Renal cortical epithelial cell (primary cell): Measurements from ENCODE around the gene PFKFB1. TPM values are rescaled to one million over a fixed set of nuclear protein-coding genes. Genes with fewer than 3 reads are reported as not detected.

ENCODE experiments used
- DNase-seq: peaks from one replicate; pipeline ENCODE4 v3.0.0-alpha.2; 2011; ENCODE audit warnings: low read depth
- total RNA-seq: library from RNA; depleted of rRNA; stranded (reverse); fragments of >200 nt; gene quantifications from 2 replicates; pipeline ENCODE4 v1.2.3, GENCODE V29; 2014

Gene PFKFB1
- total RNA-seq, 1 donor from 2014 or later: 0.10 TPM

DNA sequence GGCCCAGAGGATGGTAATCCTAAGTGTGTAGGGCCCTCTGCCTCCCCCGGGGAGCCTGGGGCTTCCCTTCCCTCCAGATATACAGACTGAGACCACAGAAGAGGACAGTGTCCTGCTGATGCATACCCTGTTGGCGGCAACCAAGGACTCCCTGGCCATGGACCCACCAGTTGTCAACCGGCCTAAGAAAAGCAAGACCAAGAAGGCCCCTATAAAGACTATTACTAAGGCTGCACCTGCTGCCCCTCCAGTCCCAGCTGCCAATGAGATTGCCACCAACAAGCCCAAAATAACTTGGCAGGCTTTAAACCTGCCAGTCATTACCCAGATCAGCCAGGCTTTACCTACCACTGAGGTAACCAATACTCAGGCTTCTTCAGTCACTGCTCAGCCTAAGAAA lies 71.4 kb downstream of the PFKFB1 start:
- DNase-seq: no peak

DNA sequence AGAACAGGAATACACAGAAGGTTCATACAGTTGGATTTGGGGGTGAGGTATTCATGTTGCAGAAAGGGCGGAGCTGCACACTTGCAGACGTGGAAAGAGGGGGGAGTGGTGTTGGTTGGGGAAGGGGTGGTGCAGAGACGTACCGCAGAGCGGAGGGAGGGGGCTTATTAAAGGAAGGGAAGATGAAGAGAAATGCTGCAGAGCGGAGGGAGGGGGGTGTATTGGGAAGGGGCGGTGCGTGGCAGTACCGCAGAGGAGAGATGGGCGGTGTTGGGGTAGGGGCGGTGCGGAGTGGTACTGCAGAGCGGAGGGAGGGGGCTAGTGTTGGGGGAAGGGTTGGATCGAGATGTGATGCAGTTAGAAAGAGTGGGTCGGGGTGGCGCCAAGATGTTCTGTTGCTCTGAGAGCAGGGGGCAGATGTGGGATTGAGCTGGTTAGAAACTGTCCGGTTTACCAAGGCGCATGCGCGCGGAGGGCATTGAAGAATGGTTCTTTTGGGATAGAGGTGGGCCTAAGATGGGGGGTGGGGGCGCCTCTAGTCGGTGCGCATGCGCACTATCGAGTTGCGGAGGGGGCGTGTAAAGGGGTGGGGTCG lies 72.5 kb downstream of the PFKFB1 start:
- DNase-seq: peak; percentile 38

GRCh38 chrX:54920610-54921426 lies 73.2 kb downstream of the PFKFB1 start, which contains the start of gene TRO:
TRO (plus strand) TSS chrX:54920824; CDS start chrX:54922247, 1,423 bp downstream.
- DNase-seq: no peak

GRCh38 chrX:54909941-54910340 lies 84.0 kb downstream of the PFKFB1 start:
- no peak for DNase-seq

DNA sequence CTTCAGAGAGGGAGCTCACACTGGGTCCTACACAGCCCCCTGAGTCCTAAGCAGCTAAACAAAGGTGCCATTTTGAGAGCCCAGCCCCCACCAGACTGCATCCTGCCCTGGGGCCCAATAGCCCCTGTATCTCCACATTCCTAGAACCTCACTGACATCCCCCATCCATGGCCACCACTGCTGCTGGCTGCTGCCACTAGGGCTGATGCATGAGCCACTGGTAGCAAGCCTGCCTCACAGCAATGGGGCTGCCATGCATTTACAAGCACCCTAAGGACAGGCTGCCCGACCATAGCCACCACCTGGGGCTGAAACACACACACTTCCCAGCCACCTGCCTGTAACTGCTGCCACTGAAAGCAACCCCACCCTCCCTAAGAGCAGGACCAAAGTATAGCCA lies 99.8 kb downstream of the PFKFB1 start:
- no peak for DNase-seq

GRCh38 chrX:54891573-54891972 lies 102.4 kb downstream of the PFKFB1 start:
- peak; percentile 19 for DNase-seq

DNA sequence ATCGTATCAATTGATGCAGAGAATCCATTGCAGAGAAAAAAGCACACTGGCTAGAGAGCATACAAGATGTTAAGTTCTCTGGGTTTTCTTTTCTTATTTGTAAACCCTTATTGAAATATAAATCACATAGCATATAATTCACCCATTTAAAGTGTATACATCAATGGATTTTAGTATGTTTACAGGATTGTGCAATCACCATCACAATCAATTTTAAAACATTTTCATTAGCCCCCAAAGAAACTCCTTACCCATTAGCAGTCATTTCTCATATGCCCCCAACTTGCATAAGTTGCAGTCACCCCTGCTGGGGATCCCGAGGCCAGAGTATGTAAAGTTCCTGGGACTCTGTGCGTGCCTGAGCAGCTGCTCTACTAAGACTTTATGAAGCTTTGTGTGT lies 108.2 kb downstream of the PFKFB1 start:
- no peak for DNase-seq

Other genes starting within 250 kb of the PFKFB1 start
- not detected in 2 replicates for gene ITIH6, start 195.9 kb downstream of the PFKFB1 start, total RNA-seq
- gene MAGED2, start 186.4 kb downstream of the PFKFB1 start, total RNA-seq: 213 and 249 TPM in 2 replicates
- 9.4 and 19.5 TPM in 2 replicates for gene TRO, start 73.4 kb downstream of the PFKFB1 start, total RNA-seq
- 7.7 and 13.5 TPM in 2 replicates for gene APEX2, start 6.2 kb upstream of the PFKFB1 start, total RNA-seq
- gene ALAS2, start 36.8 kb upstream of the PFKFB1 start, total RNA-seq: not detected in 2 replicates
- not detected in 2 replicates for gene PAGE2B, start 80.8 kb upstream of the PFKFB1 start, total RNA-seq
- not detected in 2 replicates for gene PAGE2, start 94.8 kb upstream of the PFKFB1 start, total RNA-seq
- not detected in 2 replicates for gene PAGE5, start 226.2 kb upstream of the PFKFB1 start, total RNA-seq